Ecto neural progenitor cell (in vitro differentiated cells): ENCODE data around the gene SCAMP4.
"Not testable (repeated sequence)": the region's sequence is repeated elsewhere in the genome, so short reads cannot be mapped to it uniquely, and the experiment has no call there.

Experiments
- DNase-seq: peaks from one replicate; pipeline ENCODE4 v3.0.0-alpha.2; 2018; ENCODE audit warnings: low spot score

The SCAMP4 gene

DNA sequence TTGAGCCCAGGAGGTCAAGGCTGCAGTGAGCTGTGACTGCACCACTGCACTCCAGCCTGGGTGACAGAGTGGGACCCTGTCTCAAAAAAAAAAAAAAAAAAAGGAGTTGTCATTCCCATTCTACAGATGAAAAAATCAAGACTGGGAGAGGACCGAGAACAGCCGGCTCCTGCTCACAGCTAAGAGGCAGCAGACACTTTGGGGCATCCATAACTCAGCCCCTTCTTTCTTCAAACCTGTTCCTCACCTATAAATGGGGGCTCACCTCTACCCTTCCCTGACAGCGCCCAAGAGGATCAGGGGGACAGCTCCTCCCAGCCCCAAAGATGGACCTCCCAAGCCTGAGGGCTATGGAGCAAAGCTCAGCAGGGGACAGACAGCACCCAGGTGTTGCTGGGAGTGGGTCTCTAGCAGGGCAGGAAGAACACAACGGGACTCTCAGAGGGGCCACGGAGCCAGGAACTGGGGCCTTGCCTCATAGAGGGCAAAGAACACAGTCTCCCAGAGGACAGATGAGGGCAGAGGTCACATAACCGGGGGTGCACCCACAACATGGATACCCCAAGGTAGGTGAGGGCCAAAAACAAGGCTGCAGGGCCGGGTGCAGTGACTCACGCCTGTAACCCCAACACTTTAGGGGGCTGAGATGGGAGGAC lies 38.4 kb upstream of the SCAMP4 start:
- DNase-seq: no peak

GRCh38 chr19:1867349-1867724 lies 37.9 kb upstream of the SCAMP4 start:
- no peak for DNase-seq

DNA sequence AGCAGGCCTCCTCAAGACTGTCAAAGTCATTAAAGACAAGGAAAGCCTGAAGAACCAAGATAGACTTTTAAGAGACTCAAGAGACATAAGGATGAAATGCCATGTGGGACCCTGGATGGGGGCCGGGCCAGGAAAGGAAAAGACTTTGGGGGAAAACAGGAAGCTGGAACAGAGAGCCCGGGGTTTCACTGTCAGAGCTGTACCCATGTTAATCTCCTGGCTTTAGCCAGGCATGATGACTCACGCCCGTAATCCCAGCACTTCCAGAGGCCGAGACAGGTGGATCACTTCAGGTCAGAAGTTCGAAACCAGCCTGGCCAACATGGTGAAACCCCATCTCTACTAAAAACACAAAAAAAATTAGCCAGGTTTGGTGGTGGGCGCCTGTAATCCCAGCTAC lies 36.2 kb upstream of the SCAMP4 start:
- no peak for DNase-seq

GRCh38 chr19:1871140-1871597 lies 34.0 kb upstream of the SCAMP4 start:
- no peak for DNase-seq

DNA sequence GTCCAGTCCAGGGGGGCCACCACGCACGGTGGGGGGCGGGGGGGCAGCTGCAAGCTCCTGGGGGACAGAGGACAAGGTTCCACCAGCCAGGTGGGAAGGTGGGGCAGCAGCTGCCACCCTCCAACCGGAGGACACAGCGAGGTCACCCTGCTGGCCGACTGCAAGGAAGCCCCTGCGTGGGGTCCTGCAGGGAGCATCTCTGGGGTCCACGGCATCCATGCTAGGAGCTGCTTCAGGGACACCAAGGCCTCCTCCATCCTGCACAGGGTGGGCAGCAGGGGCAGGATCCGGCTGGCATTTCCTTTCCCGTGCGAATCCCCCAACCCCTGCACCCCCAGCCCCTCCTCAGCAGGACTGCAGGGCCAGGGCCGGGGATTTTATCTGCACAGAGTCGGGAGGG lies 33.6 kb upstream of the SCAMP4 start:
- DNase-seq: no peak

GRCh38 chr19:1872807-1873523 lies 32.2 kb upstream of the SCAMP4 start:
- no peak for DNase-seq

GRCh38 chr19:1873524-1874473 lies 31.4 kb upstream of the SCAMP4 start:
- DNase-seq: no peak

DNA sequence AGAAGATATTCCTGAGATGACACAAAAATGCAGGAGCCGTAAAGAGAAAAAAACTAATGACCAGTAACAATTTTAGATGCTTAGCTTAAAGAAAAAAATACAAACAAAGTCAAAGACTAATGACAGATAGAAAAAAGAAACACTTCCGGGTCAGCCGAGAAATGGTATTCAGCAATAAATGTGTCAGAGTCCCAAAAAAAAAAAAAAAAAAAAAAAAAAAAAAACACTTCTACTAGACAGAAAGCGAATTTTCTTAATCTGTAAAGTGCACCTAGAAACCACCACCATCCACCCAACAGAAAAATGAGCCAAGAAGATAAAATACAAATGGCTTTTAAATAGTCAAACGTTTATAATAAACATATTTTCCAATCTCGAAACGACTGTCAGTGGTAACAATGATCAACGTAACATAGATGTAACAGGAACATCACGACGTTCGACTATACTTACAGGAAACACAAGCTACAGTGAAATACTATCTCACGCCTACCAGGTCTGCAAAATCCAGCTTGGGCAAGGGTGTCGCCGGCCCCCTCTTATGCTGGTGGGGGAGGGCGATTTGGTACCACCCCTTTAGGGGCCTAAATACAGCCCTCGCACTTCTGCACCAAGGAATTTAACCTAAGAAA lies 30.5 kb upstream of the SCAMP4 start:
- DNase-seq: no peak

DNA sequence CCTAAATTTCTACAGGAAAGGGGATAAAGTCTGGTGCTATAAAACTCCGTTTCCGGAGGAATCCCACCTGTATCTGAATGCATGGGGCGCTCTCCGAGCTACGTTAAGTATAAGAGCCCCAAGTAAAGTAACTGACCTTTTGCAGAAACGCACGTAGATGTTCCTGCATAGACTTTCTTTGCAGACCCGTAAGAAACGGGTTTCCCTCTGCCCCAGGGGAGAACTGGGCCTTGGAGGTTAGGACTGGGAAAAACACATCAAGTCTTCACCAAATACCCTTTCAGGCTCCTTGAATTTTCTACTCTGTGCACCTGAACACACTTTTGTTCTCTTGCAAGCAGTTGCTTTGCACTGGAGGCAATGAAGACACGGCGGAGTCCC lies 29.9 kb upstream of the SCAMP4 start:
- DNase-seq: not testable (repeated sequence)

DNA sequence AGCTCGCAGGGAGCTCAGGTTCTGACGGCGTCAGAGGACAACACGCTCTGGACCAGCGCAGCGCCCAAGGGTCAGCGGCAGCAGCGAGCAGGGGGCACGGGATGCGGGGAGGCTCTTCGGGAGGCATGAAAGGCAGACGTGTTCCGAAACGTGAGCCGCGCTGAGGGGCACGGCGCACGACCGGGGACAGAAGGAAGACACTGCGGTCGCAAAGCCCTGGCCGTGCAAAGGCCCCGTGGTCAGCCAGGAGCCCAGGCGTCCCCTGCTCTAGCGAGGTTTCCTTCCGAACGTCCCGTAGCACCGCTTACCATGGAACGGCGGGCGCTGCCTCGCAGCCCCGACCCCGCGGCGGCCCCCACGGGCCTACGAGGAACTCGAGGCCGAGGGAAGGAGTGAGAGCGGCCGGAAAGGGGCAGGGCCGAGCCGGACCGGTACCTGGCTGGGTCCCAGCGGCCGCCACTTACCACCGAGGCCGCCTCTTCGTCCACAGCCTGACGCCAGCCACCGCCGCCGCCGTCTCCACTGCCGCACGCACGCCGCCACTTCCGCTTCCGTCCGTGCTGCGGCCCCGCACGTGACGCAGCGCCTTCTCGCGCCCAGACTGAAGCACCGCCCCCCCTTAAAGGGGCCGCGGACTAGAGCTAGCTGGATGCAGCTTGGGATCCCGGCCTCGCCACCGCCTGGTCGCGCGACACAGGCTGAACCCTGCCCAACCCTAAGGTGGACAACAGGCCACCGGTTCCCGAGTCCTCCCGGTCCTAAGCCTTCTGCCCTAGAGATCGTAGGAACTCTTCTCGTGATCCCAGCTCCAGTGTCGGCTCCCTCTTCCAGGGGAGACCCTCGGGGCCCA lies 29.3 kb upstream of the SCAMP4 start:
- peak; percentile 92 for DNase-seq

DNA sequence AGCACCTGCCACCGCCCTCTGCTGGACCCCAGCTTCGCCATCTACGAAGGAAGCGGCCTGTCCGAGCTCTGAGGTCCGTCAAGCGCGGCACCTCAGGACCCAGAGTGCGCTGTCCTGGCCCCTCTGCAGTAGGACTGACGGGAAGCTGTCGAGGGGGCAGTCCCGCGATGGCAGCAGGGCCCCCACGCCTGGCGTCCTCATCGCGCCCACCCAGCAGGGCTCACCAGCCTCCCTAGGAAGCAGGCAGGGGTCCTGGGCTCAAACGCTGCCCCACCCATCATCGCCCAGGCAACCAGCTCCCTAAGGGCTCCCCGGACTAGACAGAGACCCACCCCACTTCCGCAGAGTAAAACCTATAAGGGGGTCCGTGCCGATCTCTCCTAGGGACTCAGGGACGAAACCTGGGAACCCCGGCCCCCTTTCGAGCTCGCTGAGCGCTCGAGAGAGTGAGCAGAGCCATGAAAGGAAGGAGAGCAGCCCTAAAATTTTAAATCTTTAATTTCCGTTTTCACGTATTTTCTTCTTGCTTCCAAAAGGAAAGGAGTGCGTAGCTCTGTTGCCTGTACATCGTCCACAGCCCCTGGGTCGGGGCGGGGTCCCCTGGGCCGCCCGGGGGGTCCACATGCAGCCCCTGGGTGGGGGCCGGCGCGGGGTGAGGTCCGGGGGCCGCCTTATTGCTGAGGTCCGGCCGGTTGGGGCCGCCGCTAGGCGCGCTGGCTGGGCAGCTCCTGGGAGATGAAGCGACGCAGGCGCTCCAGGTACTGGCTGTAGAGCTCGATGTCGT lies 28.5 kb upstream of the SCAMP4 start:
- not testable (repeated sequence) for DNase-seq

GRCh38 chr19:1877280-1877660 lies 27.9 kb upstream of the SCAMP4 start:
- not testable (repeated sequence) for DNase-seq

- DNase-seq: not testable (repeated sequence)
Observed at GRCh38 chr19:1878583-1878982, 26.6 kb upstream of the SCAMP4 start.

GRCh38 chr19:1879982-1880381 lies 25.2 kb upstream of the SCAMP4 start:
- not testable (repeated sequence) for DNase-seq

DNA sequence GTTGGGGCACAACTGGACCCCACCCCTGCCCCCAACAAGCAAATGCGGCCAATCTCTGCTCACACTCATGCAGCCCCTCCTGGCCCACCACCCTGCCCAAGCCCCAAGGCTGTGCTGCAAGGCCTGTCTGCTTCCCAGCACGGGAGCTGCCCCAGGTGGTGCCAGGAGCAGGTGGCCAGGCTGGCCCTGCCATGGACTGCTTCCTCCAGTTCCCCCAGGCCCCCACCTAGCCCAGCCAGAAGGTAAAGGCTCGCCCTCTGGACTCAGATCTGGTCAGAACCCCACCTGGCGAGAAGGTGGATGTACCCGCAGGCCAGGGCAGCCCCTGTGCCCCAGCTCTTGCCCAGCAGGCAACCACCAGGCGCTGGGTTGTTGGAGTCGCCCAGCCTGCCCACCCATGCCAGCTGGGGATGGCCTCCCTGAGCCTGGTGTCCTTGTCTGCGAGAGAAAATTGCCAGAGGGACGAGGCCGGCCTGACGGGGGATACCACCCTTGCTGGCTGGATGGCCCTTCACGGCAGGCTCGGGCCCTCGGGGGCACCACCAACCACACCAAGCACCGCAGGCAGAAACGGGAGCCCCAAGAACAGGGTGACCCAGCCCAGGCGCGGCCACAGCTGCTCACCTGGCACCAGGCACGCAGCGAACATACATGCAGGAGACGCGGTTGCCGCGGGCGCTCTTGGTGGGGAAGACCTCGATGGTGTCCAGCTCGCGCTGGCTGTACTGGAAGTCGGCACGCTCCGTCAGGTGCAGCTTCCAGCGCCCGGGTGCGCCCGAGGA lies 24.4 kb upstream of the SCAMP4 start:
- DNase-seq: no peak

DNA sequence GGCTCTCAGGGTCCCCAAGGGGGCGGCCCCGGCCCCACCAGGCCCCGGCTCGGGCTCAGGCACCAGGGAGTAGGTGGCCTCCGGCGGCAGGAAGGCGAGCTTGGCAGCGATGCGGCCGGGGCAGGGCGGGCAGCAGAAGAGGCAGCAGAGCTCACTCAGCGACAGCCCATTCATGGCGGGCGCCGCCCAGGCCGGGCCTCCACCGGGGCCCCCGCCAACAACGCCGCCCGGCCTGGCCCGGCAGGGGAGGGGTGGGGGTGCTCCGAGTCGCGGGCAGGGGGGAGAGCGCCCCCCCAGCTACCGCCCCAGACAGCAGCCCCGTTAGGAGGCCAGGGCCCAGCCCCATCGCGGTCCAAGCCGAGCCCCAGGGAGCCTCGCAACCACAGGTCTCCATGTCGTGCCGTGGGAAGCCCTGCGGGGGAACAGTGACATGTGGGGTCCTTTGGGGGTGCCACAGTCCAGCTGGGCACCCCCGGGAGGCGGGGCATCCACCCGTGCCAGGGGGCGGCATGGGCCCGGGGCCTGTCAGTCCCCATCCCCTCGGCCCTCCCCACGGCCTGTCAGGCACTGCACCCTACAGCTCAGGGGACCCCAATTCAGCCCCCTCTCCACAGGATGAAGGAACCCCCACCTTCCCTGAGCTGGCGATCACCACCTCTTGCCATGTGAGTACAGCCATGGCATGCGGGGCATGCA lies 23.7 kb upstream of the SCAMP4 start:
- not testable (repeated sequence) for DNase-seq

DNA sequence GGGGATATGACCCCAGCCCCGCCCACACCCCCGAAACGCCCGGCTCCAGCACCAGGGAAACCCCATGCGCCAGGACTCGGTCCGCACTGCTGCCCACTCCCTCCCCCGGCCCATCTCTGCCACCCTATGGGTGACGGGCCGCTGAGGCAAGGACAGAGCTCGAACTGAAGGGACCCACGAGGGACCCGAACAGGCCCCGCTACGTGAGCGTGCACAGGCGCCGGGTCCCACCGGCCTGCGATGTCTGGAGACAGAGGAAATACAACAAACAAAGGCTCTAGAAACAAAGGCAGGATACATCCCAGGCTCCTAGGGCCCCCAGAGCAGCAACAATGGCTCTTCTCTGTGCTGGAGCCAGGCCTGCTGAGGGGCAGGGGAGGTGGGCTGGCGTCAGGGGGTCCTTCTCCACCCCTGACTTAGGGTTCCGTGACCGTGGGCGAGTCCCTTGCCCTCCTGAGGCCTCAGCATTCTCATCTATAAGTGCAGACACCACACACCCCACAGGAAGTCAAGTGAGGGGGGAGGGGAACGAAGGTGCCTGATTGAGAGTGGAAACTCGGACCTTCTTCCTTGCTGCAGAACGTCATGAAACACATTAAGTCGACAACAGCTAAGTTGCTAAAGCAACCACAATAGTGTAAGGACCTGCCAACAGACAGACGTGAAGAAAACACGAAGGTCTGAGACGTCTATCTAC lies 23.0 kb upstream of the SCAMP4 start:
- DNase-seq: no peak
